Fibroblast of skin of right quadriceps (primary cell): ENCODE results near the gene NOTO.
A peak's percentile ranks its signal among the peaks of the same experiment; 100 is the strongest.

Experiments
- DNase-seq: peaks from one replicate; pipeline ENCODE4 v3.0.0-alpha.2; 2013

Gene NOTO

DNA sequence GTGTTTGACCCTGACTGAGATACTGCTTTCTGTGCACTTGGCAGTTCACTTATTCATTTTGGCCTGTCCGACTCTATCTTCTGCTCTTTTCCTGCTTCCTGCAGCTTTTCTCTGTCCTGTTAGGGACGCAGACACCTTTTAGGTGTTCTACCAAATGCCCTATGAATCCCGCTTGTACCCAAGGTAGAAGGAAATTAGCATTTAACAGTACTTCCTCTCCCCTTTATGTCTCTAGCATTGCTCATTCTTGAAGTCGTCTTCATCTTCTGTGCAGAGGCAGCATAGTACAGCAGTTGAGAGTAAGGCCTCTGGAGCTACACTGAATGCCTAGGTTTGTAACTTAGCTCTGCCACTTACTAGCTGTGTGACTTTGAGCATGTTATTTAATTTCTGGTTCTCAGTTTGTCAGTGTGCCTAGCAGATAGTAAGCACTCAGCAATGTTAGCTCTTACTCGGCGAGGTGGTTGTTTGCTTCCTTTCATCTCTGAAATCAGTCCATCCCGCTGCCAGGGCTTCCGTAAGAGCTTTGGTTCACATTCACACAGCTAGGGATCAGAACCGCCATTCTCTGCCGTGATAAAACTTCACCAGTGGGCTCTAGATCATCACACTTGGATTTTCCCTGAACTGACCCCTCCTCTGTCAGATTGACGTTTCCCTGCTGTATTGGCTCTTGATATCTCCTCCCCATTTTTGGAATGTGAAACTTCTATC is 33.1 kb downstream of the NOTO start:
- DNase-seq: no peak

DNA sequence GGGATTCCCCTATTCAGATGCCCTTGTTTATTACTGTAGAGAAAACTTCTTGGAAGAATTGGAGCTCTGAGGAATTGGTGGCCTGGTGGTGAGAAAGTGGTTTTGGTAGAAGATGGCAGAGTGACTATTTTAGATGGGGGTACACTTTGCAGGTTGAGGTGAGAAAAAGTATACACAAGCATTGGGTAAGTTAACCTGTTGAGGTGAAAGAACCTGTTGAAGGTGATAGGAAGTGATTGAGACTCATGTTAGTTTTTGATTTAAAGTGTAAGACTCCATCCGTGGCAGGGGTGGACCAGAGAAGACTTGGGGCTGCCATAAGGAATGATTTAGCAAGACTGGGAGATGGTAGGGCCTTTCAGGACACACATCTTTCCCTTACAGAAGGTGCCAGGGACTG is 34.8 kb downstream of the NOTO start:
- no peak for DNase-seq

DNA sequence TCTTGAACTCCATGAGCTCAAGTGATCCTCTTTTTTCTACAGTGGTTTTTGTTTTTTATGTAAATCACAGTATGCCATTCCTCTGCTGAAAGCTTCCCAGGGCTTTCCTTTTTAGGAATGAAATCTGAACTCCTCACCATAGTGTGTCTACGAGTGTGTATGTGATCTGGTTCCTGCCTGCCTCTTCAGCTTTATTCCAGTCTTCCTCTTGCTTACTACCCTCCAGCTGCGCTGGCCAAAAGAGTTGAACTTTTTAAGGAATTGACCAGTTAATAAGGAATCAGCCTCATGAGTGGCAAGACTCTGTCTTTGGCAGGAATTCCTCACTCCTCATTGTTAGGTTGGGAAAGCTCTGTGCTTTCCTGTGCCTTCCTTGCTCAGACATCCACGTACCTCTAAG is 35.8 kb downstream of the NOTO start:
- no peak for DNase-seq

- DNase-seq: no peak
Observed at GRCh38 chr2:73238976-73239375, 36.6 kb downstream of the NOTO start.

GRCh38 chr2:73239776-73240175 is 37.4 kb downstream of the NOTO start:
- DNase-seq: peak; percentile 39

DNA sequence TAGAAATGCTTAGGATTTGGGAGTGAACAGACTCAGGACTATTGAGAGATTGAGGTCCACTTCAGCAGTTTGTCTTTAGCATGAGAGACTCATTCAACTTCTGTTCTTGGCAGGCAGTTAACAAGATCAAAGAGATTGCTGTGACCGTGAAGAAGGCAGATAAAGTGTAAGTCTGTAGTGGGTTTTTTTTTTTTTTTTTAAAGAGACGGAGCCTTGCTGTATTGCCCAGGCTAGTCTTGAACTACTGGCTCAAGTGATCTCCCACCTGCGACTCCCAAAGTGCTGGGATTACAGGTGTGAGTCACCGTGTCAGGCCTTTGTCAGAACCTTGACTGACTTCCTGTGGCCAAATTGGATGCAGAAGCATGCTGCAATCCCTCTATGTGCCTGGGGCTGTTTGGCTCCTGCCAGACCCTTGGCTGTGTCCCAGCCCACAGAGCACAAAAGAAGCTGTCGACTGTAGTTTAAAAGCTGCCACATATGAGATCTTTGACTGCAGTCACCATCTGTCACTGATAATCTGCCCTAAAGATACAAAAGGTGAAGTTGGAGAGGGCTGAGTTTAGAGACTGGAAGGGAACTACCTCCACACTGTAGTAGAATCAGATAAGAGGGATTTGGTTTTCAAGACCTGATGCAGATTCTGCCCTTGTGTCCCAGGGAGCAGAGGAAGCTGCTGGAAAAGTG is 41.7 kb downstream of the NOTO start:
- DNase-seq: no peak

GRCh38 chr2:73244580-73244979 is 42.2 kb downstream of the NOTO start:
- DNase-seq: no peak

DNA sequence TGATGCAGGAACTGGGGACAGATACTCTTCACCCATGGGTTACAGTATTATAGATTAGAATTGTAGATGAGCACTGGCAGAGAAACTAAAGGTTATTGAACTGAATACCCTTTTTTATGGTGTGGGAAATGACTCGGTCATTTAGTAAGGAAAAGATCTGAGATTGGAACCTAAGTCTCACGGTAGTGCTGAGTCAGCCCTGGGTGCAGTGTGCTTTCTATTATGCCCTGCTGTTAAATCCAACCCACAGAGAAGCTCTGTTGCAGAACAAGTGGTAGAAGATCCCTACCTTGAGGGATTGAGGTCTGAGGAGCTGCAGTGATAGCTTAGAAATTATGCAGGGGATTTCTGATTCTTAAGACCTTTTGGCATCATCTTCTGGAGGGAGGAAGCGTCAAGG is 44.5 kb downstream of the NOTO start:
- DNase-seq: no peak

- no peak for DNase-seq
Observed at GRCh38 chr2:73249636-73250035, 47.3 kb downstream of the NOTO start.

GRCh38 chr2:73250872-73251846 is 48.8 kb downstream of the NOTO start:
- no peak for DNase-seq

- DNase-seq: no peak
Observed at GRCh38 chr2:73252238-73253027, 50.1 kb downstream of the NOTO start.

DNA sequence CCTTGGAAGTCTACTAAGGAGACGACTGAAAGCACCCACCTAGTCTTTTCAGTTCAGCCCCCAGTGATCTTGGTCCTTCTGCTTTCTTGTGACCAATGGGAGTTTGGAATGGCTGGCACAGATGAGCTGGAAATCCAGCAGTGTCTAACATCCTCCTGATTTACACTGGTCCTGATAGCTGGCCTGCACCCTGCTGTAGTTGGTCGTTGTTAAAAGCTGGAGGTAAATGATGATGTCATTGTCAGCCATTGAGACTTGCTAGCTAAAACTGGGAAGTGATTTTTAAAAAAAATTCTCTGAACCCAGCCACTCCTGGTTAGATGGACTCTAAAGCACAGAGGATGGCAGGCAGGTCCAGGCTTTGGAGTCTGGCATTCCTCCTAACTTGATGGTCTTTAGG is 51.0 kb downstream of the NOTO start:
- DNase-seq: no peak

DNA sequence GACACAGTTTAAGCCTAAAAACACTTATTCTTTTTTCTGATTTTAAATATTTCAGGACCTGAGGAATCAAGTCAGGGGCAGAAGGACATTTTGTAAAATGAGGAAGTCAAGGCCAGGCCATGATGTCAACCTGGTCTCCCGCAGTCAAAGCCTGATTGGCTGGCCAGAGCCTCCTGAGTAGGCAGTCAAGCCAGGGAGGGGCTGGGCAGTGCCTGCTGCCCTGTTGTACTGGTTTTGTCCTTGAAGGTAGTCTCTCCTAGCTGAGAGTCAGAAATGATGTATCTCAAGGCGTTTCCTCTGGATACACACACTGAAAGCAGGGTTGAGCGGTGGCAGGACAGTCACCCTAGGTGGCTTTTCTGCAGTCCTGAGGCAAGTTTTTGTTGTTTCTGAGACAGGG is 51.5 kb downstream of the NOTO start:
- no peak for DNase-seq

GRCh38 chr2:73254343-73255006 is 52.1 kb downstream of the NOTO start:
- no peak for DNase-seq

DNA sequence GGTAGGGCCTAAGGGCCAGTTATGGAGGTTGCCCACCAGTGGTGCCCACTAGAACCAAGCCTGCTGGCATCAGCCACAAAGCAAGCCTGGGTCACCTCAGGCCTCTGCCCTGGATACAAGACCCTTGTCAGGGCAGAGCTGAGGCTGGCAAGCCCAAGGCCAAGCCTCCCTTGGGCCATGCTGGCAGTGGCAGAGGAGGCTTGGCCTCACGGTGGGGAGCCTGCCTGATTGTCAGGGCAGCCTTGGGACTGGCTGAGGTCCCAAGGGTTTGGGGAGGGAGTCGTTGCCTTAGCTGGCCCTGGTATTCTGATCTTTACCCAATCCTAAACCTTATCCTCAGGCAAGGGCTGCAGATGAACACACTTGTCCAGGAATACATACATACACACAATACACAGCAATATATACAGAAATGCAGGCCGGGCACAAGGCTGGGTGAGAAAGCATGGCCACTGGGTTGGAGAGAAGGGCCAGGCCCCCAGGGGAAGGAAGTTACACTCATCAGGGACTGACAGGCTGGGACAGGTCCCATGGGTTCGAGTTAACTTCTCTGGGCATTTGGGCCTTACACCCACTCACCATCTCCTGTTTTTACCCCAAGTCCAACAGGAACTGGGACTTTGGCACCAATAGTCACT is 52.8 kb downstream of the NOTO start:
- DNase-seq: no peak

- DNase-seq: no peak
Observed at GRCh38 chr2:73255907-73256617, 53.7 kb downstream of the NOTO start.

DNA sequence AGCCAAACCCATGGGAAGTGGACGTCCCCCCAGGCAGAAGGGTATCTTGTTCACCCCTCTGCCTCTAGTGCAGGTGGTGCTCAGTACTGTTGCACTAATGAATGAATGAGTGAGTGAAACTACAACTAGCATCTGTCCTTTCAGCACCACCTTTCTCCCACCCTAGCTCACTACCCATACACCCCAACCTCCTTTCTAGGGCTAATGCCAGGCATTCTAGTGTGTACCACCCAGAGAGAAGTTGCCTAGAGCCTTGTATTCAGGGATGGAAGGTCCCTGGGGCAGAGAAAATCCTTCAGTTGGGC is 54.2 kb downstream of the NOTO start:
- no peak for DNase-seq

- DNase-seq: no peak
Observed at GRCh38 chr2:73257021-73257420, 54.6 kb downstream of the NOTO start.

- no peak for DNase-seq
Observed at GRCh38 chr2:73257425-73258125, 55.2 kb downstream of the NOTO start.

- no peak for DNase-seq
Observed at GRCh38 chr2:73258186-73258912, 56.0 kb downstream of the NOTO start.
